ENCODE results near the gene NXT1.

Gene NXT1

GRCh38 chr20:23361476-23362391 lies 11.1 kb downstream of the NXT1 start, which contains the start of gene GZF1:
Gene GZF1 (plus strand): TSS chr20:23362182. CDS start chr20:23364384, 2,202 bp downstream.
- DNase-seq, result peak; percentile 98 to 99

- peak; percentile 49 to 60 for DNase-seq
Observed at GRCh38 chr20:23362392-23363256, 12.0 kb downstream of the NXT1 start.

- DNase-seq, result no peak
Observed at GRCh38 chr20:23363257-23363649, 12.7 kb downstream of the NXT1 start.

GRCh38 chr20:23365390-23366165 lies 15.0 kb downstream of the NXT1 start:
- no peak for DNase-seq

- peak in 1 of 2 donors; percentile 37 for DNase-seq
Observed at GRCh38 chr20:23366384-23366783, 15.8 kb downstream of the NXT1 start.

GRCh38 chr20:23367770-23368169 lies 17.2 kb downstream of the NXT1 start:
- DNase-seq, result no peak

GRCh38 chr20:23368316-23369071 lies 17.9 kb downstream of the NXT1 start:
- no peak for DNase-seq

GRCh38 chr20:23369072-23369823 lies 18.7 kb downstream of the NXT1 start:
- no peak for DNase-seq

GRCh38 chr20:23370274-23370673 lies 19.7 kb downstream of the NXT1 start:
- DNase-seq, result no peak

GRCh38 chr20:23370873-23371272 lies 20.3 kb downstream of the NXT1 start:
- DNase-seq, result no peak

GRCh38 chr20:23371496-23371895 lies 20.9 kb downstream of the NXT1 start:
- no peak for DNase-seq

GRCh38 chr20:23374441-23374840 lies 23.9 kb downstream of the NXT1 start:
- no peak for DNase-seq

GRCh38 chr20:23375827-23376226 lies 25.2 kb downstream of the NXT1 start:
- no peak for DNase-seq

GRCh38 chr20:23379772-23380171 lies 29.2 kb downstream of the NXT1 start:
- no peak for DNase-seq

- no peak for DNase-seq
Observed at GRCh38 chr20:23381876-23382275, 31.3 kb downstream of the NXT1 start.

GRCh38 chr20:23386304-23387117 lies 35.9 kb downstream of the NXT1 start:
- no peak for DNase-seq

- no peak for DNase-seq
Observed at GRCh38 chr20:23387118-23387443, 36.5 kb downstream of the NXT1 start.

- no peak for DNase-seq
Observed at GRCh38 chr20:23390091-23390774, 39.6 kb downstream of the NXT1 start.

- no peak for DNase-seq
Observed at GRCh38 chr20:23391707-23392310, 41.2 kb downstream of the NXT1 start.

Data from CD4-positive, alpha-beta T cell treated with Interleukin-1 beta for 1 hour (primary cell).